ENCODE measurements around the gene UBE2D2. TPM values are rescaled to one million over a fixed set of nuclear protein-coding genes. Genes with fewer than 3 reads are reported as not detected.

Gene UBE2D2
- total RNA-seq, 1 donor from 2014 or later = 127 TPM

DNA sequence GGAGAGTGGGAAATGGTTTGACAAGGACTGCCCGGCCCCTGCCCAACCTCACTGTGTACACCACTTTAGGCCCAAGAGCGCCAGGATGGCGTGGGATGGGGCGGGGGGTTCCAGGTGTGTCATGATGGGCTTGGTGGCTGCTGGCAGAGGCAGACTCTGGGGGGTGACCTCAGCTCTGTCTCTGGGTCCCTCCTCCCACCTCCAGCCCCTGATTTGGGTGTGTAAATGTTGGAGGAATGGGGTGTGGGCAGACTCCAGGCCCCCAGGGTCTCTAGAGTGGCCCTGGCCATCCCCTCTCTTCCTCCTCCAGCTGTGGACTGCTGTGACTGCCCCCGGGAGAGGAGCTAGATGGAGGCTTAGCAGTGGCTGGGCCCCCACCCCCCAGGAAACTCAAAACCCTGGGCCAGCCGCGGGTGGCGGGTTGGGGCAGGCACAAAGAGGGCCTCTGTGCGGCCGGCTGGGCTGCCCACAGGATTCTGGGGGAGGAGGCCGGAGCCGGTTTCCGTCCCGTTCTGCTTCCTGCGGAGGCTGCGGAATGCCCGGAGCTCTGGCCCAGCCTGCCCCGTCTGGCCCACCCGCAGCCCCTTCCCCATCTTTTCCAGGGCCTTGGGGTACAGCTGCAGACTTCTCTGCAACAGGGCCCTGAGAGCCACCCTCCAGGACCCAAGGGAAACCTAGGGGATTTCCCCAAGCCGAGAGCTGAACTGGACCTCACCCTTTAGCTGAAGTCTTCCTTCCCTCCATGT, 110.1 kb downstream of the UBE2D2 start:
- no peak for DNase-seq (ENCODE audit: extremely low spot score, unreplicated experiment)
- peak overlapping the region; percentile 60 for H3K4me3 Mint-ChIP-seq (ENCODE audit: unreplicated experiment)
- peak overlapping the region; percentile 91 for H3K27ac Mint-ChIP-seq (ENCODE audit: unreplicated experiment)
- no peaks in the 10 kb centered on the region for H3K27me3 Mint-ChIP-seq (ENCODE audit: unreplicated experiment)
- H3K4me1 Mint-ChIP-seq (ENCODE audit: unreplicated experiment) = peaks cover 89% of the 10 kb centered on the region
- TF ChIP-seq, protein P1, sequence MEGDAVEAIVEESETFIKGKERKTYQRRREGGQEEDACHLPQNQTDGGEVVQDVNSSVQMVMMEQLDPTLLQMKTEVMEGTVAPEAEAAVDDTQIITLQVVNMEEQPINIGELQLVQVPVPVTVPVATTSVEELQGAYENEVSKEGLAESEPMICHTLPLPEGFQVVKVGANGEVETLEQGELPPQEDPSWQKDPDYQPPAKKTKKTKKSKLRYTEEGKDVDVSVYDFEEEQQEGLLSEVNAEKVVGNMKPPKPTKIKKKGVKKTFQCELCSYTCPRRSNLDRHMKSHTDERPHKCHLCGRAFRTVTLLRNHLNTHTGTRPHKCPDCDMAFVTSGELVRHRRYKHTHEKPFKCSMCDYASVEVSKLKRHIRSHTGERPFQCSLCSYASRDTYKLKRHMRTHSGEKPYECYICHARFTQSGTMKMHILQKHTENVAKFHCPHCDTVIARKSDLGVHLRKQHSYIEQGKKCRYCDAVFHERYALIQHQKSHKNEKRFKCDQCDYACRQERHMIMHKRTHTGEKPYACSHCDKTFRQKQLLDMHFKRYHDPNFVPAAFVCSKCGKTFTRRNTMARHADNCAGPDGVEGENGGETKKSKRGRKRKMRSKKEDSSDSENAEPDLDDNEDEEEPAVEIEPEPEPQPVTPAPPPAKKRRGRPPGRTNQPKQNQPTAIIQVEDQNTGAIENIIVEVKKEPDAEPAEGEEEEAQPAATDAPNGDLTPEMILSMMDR (IDR thresholded peaks at IDR 0.05) = no peak
- H3K9me3 Mint-ChIP-seq (ENCODE audit: unreplicated experiment) = no peaks in the 10 kb centered on the region
- H3K36me3 Mint-ChIP-seq (ENCODE audit: unreplicated experiment) = peaks cover 7% of the 10 kb centered on the region

DNA sequence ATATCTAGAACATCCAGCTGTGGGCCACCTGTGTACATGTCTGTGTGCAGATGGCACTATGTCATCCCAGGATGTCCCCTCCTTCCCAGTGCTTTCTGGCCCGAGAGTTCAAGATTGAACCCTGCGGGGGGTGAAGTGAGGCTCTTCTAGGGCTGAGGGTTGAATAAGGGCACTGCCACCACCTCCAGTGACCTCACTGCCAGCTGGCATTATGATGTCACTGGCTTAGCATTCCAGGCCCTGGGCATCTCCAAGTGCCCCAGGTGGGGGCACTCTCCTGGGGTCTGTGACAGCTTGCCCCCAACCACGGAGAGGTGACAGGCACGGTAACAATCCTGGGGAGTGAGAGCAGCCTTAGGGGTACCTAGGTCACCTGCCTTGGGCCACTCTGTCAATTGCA, 114.1 kb downstream of the UBE2D2 start:
- TF ChIP-seq, protein P1 (IDR thresholded peaks at IDR 0.05) = no peak
- Mint-ChIP-seq H3K4me3 (ENCODE audit: unreplicated experiment) (no peak overlapping the region), H3K9me3 (ENCODE audit: unreplicated experiment) (no peaks in the 10 kb centered on the region), H3K27ac (ENCODE audit: unreplicated experiment) (peak overlapping the region; percentile 87), H3K27me3 (ENCODE audit: unreplicated experiment) (no peaks in the 10 kb centered on the region), H3K36me3 (ENCODE audit: unreplicated experiment) (peaks cover 16% of the 10 kb centered on the region), H3K4me1 (ENCODE audit: unreplicated experiment) (peaks cover 88% of the 10 kb centered on the region)
- DNase-seq (ENCODE audit: extremely low spot score, unreplicated experiment) = no peak

DNA sequence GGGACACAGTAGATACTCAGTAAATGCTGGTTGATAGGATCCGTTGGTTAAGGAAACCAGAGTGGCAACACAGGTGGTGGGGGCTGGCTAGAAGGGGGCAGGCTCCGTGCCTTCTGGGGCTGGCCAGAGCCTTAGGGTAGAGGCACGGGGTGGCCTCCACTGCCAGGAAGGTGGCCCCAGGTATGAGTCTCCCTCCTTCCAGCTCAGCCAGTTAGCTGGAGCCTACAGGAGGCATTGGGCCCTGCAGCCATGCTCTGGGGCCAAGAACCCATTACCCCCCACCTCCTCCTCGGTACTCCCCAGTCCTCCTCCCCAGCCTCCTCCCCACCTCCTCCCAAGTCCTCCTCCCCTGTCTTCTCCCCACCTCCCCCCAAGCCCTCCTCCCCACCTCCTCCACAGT, 114.7 kb downstream of the UBE2D2 start:
- TF ChIP-seq, protein P1 (IDR thresholded peaks at IDR 0.05) = no peak
- no peak for DNase-seq (ENCODE audit: extremely low spot score, unreplicated experiment)
- H3K27ac Mint-ChIP-seq (ENCODE audit: unreplicated experiment) = peak overlapping the region; percentile 87
- H3K36me3 Mint-ChIP-seq (ENCODE audit: unreplicated experiment) = peaks cover 19% of the 10 kb centered on the region
- H3K9me3 Mint-ChIP-seq (ENCODE audit: unreplicated experiment) = no peaks in the 10 kb centered on the region
- H3K4me1 Mint-ChIP-seq (ENCODE audit: unreplicated experiment) = peaks cover 85% of the 10 kb centered on the region
- no peak overlapping the region for H3K4me3 Mint-ChIP-seq (ENCODE audit: unreplicated experiment)
- no peaks in the 10 kb centered on the region for H3K27me3 Mint-ChIP-seq (ENCODE audit: unreplicated experiment)

DNA sequence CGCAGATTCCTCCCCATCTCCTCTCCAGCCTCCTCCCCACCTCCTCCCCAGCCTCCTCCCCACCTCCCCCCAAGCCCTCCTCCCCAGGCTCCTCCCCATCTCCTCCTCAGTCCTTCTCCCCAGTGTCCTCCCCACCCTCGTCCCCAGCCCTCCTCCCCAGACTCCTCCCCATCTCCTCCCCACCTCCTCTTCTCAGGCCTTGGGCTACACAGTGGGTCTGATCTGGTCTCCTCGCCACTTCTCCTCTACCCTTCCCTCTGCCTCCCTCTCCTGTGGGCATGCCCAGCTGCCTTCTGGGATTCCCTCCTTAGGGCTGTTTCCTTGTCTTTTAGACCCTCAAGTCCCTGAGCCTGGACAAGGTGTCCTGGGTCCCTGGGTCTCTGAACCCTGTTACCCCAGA, 115.3 kb downstream of the UBE2D2 start:
- H3K4me1 Mint-ChIP-seq (ENCODE audit: unreplicated experiment) = peaks cover 81% of the 10 kb centered on the region
- H3K27me3 Mint-ChIP-seq (ENCODE audit: unreplicated experiment) = no peaks in the 10 kb centered on the region
- peak overlapping the region; percentile 18 for H3K4me3 Mint-ChIP-seq (ENCODE audit: unreplicated experiment)
- H3K9me3 Mint-ChIP-seq (ENCODE audit: unreplicated experiment) = no peaks in the 10 kb centered on the region
- peak overlapping the region; percentile 93 for H3K27ac Mint-ChIP-seq (ENCODE audit: unreplicated experiment)
- H3K36me3 Mint-ChIP-seq (ENCODE audit: unreplicated experiment) = peaks cover 21% of the 10 kb centered on the region
- DNase-seq (ENCODE audit: extremely low spot score, unreplicated experiment) = no peak
- TF ChIP-seq, protein P1 (IDR thresholded peaks at IDR 0.05) = no peak

DNA sequence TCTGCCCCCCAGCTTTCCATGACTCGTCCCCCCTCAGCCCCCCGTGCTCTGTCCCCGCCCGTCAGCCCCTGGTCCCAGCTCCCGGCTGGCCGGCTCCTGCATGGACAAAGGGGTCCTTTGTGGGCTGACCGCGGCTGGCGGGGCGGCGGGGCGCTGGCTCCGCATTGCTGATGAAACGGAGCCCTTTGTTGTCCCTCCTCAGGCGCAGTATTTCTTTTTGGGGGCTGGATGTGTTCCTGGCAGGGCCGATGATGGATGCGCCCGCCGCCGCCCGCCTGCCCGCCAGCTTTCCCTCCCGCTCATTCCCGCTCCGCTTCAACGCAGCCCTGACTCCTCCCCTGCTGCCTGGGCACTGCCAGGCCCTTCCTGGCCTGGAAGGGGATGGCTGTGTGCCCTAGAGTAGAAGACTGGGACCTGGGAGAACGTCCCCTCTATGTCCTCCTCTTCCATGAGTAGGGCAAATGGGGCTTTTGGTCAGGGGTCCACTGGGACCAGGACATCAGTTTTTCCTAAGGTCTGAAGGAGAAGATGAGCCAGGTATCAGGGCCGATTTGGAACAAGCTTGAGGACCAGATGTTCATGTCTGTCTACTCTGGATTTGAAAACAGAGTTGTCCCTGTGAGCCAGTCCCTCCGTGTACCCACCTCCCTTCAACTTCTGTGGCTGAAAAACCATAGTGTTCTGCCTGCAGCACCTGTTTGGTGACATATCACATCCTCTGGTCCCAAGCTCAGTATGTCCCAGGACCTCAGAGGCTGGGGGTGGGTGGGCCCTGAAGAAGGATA, 116.0 kb downstream of the UBE2D2 start:
- Mint-ChIP-seq H3K4me1 (ENCODE audit: unreplicated experiment) (peaks cover 74% of the 10 kb centered on the region), H3K4me3 (ENCODE audit: unreplicated experiment) (no peak overlapping the region), H3K9me3 (ENCODE audit: unreplicated experiment) (no peaks in the 10 kb centered on the region), H3K27me3 (ENCODE audit: unreplicated experiment) (no peaks in the 10 kb centered on the region), H3K36me3 (ENCODE audit: unreplicated experiment) (peaks cover 26% of the 10 kb centered on the region), H3K27ac (ENCODE audit: unreplicated experiment) (peak overlapping the region; percentile 93)
- TF ChIP-seq, protein P1 (IDR thresholded peaks at IDR 0.05) = no peak
- no peak for DNase-seq (ENCODE audit: extremely low spot score, unreplicated experiment)
